ENCODE measurements around the gene GP1BA.

GP1BA gene

DNA sequence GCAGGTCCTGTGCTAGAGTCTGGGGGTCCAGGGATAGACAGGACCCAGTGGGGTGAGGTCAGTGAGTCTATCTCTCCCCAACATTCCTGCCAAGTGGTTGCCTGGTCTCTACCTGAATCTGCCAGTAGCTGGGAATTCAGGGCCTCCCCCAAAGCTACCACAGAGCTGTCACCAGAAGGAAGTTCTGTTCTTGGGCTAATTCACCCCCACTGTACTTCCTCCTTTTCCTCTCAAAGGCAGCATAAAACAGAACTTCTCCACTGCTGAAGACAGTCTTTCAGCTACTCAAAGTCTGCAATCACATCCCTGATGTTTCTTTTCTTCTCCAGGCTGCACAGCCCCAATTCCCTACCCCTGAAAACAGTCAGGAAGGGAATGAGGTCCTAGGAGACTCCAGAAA, 46.6 kb downstream of the GP1BA start:
- no peak for DNase-seq

DNA sequence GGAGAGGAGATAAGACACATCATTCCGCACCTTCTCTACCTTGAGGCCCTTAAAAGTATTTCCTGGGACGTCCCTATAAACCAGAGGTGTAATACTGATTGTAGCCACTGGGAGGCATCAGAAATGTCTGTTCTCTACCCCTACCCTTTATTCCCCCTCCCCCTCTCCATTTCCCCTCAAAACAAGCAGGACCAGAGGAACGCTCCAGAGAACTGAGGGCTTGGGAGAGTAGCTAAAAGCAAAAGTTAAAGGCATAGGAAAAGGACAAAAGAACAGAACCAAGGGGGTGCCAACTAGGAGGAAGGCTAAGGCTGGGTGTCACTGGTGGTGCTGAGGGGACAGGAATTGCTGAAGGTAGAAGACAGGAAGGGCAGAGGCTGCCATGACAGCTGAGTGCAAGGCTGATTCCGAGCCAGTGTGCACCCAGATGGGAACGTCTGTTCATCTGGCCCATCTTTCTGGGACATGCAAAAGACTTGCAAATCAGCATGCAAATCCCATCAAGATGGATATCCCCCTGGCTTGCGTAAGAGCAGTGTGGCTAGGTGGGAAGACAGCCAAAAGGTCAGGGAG, 48.7 kb downstream of the GP1BA start:
- DNase-seq: no peak

DNA sequence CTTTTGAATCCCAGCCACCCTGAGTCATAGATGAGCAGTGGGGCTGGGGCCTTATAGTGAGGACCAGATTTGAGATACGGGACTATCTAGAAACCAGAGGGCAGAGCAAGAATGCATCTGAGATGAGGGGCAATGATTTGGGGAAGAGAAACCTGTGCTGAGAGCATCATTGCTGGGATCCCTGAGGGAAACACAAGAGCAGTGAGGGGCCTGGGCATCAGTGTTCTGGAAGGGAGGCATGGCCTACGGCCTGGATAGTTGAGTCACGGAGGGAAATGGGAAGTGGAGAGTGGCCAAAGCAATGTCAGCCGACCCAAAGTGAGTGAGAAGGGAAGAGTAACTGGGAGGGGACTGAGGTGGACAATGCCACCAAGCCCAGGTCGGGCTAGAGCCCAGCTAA, 50.2 kb downstream of the GP1BA start:
- no peak for DNase-seq

Measured in activated naive CD4-positive, alpha-beta T cell (primary cell).